D721Med (cell line): ENCODE data around the gene TMSB4X.
"Not testable (repeated sequence)": the region's sequence is repeated elsewhere in the genome, so short reads cannot be mapped to it uniquely, and the experiment has no call there.

Experiments used
- DNase-seq: peaks from one replicate; pipeline ENCODE4 v3.0.0; 2011; ENCODE audit warnings: low spot score; ENCODE audit not compliant: insufficient read length
- FAIRE-seq: peaks from 2 replicates; lab custom pipeline; 2011; peaks lifted over from hg19 to GRCh38; lab: Jason Lieb, UNC
- CTCF ChIP-seq: IDR thresholded peaks from 2 replicates; pipeline ENCODE4 v1.5.1; 2012; ENCODE audit warnings: mild to moderate bottlenecking, control low read depth; ENCODE audit not compliant: insufficient read depth; ENCODE audit errors: missing control alignments

The TMSB4X gene

DNA sequence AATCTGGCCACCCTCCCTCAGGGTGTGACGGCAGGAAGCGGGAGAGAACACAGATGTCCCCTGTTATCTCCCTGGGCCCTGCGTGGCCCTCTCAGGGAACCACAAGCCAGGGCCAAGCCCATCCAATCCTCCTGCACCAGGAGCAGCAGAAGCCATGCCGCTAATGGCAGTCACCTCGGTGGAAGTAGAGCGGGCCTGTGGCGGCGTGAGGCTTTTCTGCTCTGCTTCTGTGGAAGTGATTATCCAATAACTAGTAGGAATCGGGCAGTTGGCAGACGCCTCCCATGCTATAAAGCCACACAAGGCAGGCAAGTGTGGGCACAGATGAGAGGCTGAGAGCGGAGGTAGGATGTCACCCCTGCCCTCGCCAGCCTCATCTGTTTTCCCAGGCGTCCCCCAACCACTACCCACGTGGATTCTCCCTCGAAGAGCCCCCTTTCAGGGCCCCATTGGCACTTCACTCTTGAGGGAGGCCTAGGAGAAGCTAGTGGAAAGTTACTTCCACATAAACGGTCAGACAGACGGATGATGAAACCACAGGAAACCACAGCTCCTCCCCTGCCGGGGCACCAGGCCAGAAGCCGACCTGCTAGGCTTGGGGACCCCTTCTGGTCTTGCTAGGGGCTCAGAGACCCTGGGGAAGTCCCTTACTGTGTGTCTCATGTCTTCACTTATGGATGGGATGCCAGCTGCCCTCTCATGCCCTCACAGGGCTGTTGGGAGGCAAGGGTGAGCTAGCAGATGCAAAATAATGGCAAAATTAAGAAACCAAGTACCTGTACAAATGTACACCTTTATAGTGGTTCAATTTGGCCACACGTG lies 18.8 kb upstream of the TMSB4X start:
- no peak for FAIRE-seq
- DNase-seq: no peak
- TF ChIP-seq CTCF: no peak

- TF ChIP-seq CTCF: no peak
- FAIRE-seq (no peak), DNase-seq (no peak)
Measured at GRCh38 chrX:12956704-12957534, 18.0 kb upstream of the TMSB4X start.

DNA sequence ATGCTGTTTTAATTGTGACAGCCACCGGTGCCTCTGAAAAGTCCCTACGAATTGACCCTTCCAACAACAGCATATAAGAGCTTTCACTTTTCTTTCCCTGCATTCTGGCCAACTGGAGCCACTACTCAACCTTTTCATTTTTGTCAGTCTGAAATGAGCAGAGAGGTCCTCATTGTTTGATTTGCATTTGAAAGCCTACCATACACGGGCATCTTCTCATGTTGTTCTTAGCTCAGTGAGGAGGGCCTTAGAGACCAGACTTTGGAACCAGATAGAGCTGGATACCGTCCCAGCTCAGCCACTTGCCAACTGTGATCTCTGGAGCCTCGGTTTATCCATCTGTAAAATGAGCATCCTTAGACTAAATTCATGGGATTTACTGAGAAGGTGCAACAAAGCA lies 16.9 kb upstream of the TMSB4X start:
- TF ChIP-seq CTCF: no peak
- FAIRE-seq: no peak
- DNase-seq: no peak

DNA sequence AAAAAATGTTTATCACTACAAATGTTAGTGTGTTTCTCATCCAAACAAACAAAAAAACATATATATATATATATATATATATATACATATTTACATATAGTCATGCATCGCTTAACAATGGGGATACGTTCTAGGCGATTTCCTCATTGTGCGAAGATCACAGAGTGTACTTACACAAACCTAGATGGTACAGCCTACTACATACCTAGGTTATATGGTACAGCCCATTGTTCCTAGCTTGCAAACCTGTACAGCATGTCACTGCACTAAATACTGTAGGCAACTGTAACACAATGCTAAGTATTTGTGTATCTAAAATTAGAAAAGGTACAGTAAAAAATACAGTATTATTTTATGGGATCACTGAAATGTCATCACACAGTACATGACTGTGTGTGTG lies 16.4 kb upstream of the TMSB4X start:
- TF ChIP-seq CTCF: no peak
- DNase-seq: no peak
- no peak for FAIRE-seq

DNA sequence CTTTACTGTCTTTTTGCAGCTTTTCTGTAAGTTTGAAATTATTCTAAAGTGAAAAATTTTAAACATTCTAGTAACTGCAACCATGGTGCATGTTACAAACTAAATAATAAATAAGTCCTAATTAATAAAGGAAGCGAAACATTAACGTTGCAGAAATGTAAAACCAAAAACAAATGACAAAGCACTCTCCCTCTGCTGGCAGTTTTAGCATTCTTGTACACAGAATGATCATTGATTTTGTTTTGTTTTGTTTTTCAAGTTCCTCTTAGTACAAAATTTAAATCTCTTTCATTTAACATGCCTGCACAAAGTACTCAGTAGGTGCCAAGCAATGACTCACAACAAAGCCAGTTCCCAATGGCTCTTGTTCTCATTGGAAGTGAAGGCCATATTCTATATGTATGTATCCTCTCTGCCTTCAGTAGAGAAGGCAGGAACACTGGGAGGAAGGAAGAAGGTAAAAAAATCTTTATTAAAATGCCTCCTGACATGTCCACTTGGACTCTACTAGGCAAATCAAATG lies 13.7 kb upstream of the TMSB4X start:
- no peak for TF ChIP-seq CTCF
- FAIRE-seq: no peak
- DNase-seq: no peak

GRCh38 chrX:12962041-12962504 lies 12.8 kb upstream of the TMSB4X start:
- no peak for FAIRE-seq
- no peak for DNase-seq

GRCh38 chrX:12963210-12963850 lies 11.6 kb upstream of the TMSB4X start:
- FAIRE-seq, DNase-seq: not testable (repeated sequence)

More at GRCh38 chrX:12962041-12962504, 12.8 kb upstream of the TMSB4X start:
- no peak for TF ChIP-seq CTCF
